Middle frontal gyrus (tissue), 1 donor: ENCODE results near the gene RNF38.
A peak's percentile ranks its signal among the peaks of the same experiment; 100 is the strongest.
"Not testable (repeated sequence)": the region's sequence is repeated elsewhere in the genome, so short reads cannot be mapped to it uniquely, and the experiment has no call there.

Experiments
- DNase-seq: peaks from one replicate; pipeline ENCODE4 v3.0.0-alpha.2; 2015; ENCODE audit warnings: low spot score; ENCODE audit errors: extremely low spot score

The RNF38 gene

GRCh38 chr9:36407122-36407723, 7.2 kb upstream of the RNF38 start:
- peak; percentile 60 for DNase-seq

- DNase-seq, result no peak
Observed at GRCh38 chr9:36402536-36402935, 2.5 kb upstream of the RNF38 start.

GRCh38 chr9:36401897-36402480, 1.9 kb upstream of the RNF38 start:
- no peak for DNase-seq

GRCh38 chr9:36401164-36401740, 1.2 kb upstream of the RNF38 start:
- DNase-seq, result peak; percentile 22

GRCh38 chr9:36400332-36401163, 479 bp upstream of the RNF38 start:
- DNase-seq, result peak; percentile 62

GRCh38 chr9:36398745-36399144, 1.3 kb downstream of the RNF38 start:
- no peak for DNase-seq

- no peak for DNase-seq
Observed at GRCh38 chr9:36396985-36397384, 3.1 kb downstream of the RNF38 start.

- DNase-seq, result no peak
Observed at GRCh38 chr9:36392489-36392888, 7.6 kb downstream of the RNF38 start.

GRCh38 chr9:36389590-36389989, 10.5 kb downstream of the RNF38 start:
- DNase-seq, result no peak

GRCh38 chr9:36386396-36386965, 13.6 kb downstream of the RNF38 start:
- not testable (repeated sequence) for DNase-seq

- DNase-seq, result no peak
Observed at GRCh38 chr9:36382484-36382883, 17.6 kb downstream of the RNF38 start.

- no peak for DNase-seq
Observed at GRCh38 chr9:36364577-36364976, 35.5 kb downstream of the RNF38 start.

GRCh38 chr9:36363448-36363847, 36.6 kb downstream of the RNF38 start:
- DNase-seq, result no peak

- no peak for DNase-seq
Observed at GRCh38 chr9:36358486-36358885, 41.6 kb downstream of the RNF38 start.

GRCh38 chr9:36357639-36358038, 42.4 kb downstream of the RNF38 start:
- DNase-seq, result no peak

GRCh38 chr9:36346569-36346968, 53.5 kb downstream of the RNF38 start:
- DNase-seq, result no peak

GRCh38 chr9:36345103-36345846, 54.8 kb downstream of the RNF38 start:
- no peak for DNase-seq

GRCh38 chr9:36341936-36342577, 58.0 kb downstream of the RNF38 start:
- no peak for DNase-seq

GRCh38 chr9:36337865-36338264, 62.2 kb downstream of the RNF38 start:
- no peak for DNase-seq

GRCh38 chr9:36337002-36337401, 63.1 kb downstream of the RNF38 start:
- no peak for DNase-seq
